ENCODE measurements around the gene ZNF532.
"Not testable (repeated sequence)": the region's sequence is repeated elsewhere in the genome, so short reads cannot be mapped to it uniquely, and the experiment has no call there.

The ZNF532 gene

GRCh38 chr18:58829263-58829662 lies 35.4 kb upstream of the ZNF532 start:
- no peak overlapping the region for H3K4me3 ChIP-seq (ENCODE audit: low read length in 2 of 2)
- H3K27ac ChIP-seq (ENCODE audit: low read length), result no peak overlapping the region
- H3K36me3 ChIP-seq (ENCODE audit: control insufficient read depth in 2 of 2, insufficient read depth in 2 of 2, low read length in 2 of 2), result no peaks in the 10 kb centered on the region
- no peaks in the 10 kb centered on the region for H3K9me3 ChIP-seq (ENCODE audit: control insufficient read depth in 2 of 2, low read length in 2 of 2)
- H3K27me3 ChIP-seq (ENCODE audit: control insufficient read depth in 1 of 2, insufficient read depth in 2 of 2, low read length in 2 of 2), result no peaks in the 10 kb centered on the region
- no peaks in the 10 kb centered on the region for H3K4me1 ChIP-seq (ENCODE audit: control insufficient read depth, insufficient read depth, low read length)
- H3K9ac ChIP-seq (ENCODE audit: low read length in 2 of 2), result no peak overlapping the region

DNA sequence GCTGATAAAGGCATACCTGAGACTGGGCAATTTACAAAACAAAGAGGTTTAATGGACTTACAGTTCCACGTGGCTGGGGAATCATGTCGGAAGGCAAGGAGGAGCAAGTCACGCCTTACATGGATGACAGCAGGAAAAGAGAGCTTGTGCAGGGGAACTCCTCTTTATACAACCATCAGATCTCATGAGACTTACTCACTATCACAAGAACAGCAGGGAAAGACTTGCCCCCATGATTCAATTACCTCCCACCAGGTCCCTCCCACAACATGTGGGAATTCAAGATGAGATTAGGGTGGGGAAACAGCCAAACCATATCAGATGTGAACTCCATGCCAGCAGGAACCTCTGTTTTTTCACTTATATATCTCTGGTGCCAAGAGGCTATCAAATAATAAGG lies 34.8 kb upstream of the ZNF532 start:
- H3K9me3 ChIP-seq (ENCODE audit: control insufficient read depth in 2 of 2, low read length in 2 of 2); H3K36me3 ChIP-seq (ENCODE audit: control insufficient read depth in 2 of 2, insufficient read depth in 2 of 2, low read length in 2 of 2); H3K9ac ChIP-seq (ENCODE audit: low read length in 2 of 2): not testable (repeated sequence)

DNA sequence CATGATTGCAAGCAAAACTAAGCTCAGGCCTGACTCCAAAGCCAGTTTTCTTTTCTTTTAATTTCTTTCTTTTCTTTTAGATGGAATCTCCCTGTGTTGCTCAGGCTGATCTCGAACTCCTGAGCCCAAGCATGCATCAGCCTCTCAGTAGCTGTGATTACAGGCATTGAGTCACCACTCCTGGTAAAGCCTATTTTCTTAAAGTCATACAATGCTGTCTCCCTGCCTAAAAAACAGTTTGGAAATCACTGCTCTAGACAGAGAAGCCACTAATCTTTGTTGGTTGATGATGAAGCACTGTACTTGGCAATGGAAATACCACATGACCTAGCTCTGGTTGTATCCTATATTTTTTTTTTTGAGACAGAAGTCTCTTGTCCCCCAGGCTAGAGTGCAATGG lies 33.1 kb upstream of the ZNF532 start:
- Histone ChIP-seq H3K36me3 (ENCODE audit: control insufficient read depth in 2 of 2, insufficient read depth in 2 of 2, low read length in 2 of 2) (no peaks in the 10 kb centered on the region), H3K9ac (ENCODE audit: low read length in 2 of 2) (no peak overlapping the region), H3K27ac (ENCODE audit: low read length) (no peak overlapping the region), H3K4me3 (ENCODE audit: low read length in 2 of 2) (no peak overlapping the region), H3K27me3 (ENCODE audit: control insufficient read depth in 1 of 2, insufficient read depth in 2 of 2, low read length in 2 of 2) (no peaks in the 10 kb centered on the region), H3K9me3 (ENCODE audit: control insufficient read depth in 2 of 2, low read length in 2 of 2) (no peaks in the 10 kb centered on the region), H3K4me1 (ENCODE audit: control insufficient read depth, insufficient read depth, low read length) (no peaks in the 10 kb centered on the region)

More for the DNA sequence above, 34.8 kb upstream of the ZNF532 start:
- H3K4me3 ChIP-seq (ENCODE audit: low read length in 2 of 2); H3K27me3 ChIP-seq (ENCODE audit: control insufficient read depth in 1 of 2, insufficient read depth in 2 of 2, low read length in 2 of 2); H3K4me1 ChIP-seq (ENCODE audit: control insufficient read depth, insufficient read depth, low read length); H3K27ac ChIP-seq (ENCODE audit: low read length): not testable (repeated sequence)

DNA sequence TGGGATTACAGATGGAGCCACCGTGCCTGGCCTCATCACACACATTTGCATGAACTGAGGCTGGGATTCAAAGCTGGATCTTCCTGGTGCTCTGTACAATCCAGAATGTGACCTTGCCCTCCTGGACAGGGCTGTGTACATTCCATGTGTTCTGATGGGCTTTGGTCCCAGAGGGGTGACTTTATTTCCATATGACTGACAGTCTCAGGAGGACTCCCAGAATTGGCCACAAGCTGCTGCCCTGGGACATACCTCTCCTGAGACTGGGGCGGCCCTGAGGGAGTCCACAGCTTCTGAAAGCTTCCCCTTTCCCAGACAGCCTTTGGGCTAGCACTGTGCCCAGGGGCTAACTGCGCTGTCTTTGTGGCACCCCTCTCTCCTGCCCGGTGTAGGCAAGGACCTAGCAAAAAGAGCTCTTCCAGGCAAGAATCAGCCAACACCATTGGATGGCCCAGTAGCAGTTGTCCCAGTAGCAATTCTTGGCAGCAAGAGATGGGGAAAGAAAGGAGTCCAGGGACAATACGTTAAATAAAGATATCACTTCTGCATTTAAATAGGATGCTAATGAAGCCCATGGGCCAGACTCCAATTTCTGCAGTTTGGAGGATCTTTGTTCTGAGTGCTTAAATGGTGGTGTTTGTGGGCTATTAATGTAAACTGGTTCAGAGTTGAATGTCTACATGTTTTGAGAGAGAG lies 26.4 kb upstream of the ZNF532 start:
- no peaks in the 10 kb centered on the region for H3K4me1 ChIP-seq (ENCODE audit: control insufficient read depth, insufficient read depth, low read length)
- H3K27ac ChIP-seq (ENCODE audit: low read length), result no peak overlapping the region

DNA sequence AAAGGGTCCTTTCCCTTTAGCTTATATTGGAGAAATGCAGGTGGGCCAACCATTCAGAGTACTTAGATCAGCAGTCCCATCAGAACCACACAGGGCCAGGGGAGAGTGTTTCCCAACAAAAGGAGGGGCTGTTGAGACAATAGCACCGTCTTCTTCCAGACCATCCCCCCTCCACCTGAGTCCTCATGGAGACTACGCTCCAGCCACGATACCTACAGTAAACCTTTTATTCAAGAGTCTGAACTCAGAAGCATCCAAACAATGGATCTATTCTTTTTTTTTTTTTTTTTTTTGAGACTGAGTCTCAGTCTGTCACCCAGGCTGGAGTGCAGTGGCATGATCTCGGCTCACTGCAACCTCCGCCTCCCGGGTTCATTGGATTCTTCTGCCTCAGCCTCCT lies 25.7 kb upstream of the ZNF532 start:
- Histone ChIP-seq H3K9me3 (ENCODE audit: control insufficient read depth in 2 of 2, low read length in 2 of 2) (no peaks in the 10 kb centered on the region), H3K27me3 (ENCODE audit: control insufficient read depth in 1 of 2, insufficient read depth in 2 of 2, low read length in 2 of 2) (no peaks in the 10 kb centered on the region), H3K4me1 (ENCODE audit: control insufficient read depth, insufficient read depth, low read length) (no peaks in the 10 kb centered on the region), H3K9ac (ENCODE audit: low read length in 2 of 2) (no peak overlapping the region), H3K4me3 (ENCODE audit: low read length in 2 of 2) (no peak overlapping the region), H3K36me3 (ENCODE audit: control insufficient read depth in 2 of 2, insufficient read depth in 2 of 2, low read length in 2 of 2) (no peaks in the 10 kb centered on the region), H3K27ac (ENCODE audit: low read length) (no peak overlapping the region)

More for the DNA sequence above, 26.4 kb upstream of the ZNF532 start:
- Histone ChIP-seq H3K27me3 (ENCODE audit: control insufficient read depth in 1 of 2, insufficient read depth in 2 of 2, low read length in 2 of 2) (no peaks in the 10 kb centered on the region), H3K4me3 (ENCODE audit: low read length in 2 of 2) (no peak overlapping the region), H3K36me3 (ENCODE audit: control insufficient read depth in 2 of 2, insufficient read depth in 2 of 2, low read length in 2 of 2) (no peaks in the 10 kb centered on the region), H3K9me3 (ENCODE audit: control insufficient read depth in 2 of 2, low read length in 2 of 2) (no peaks in the 10 kb centered on the region), H3K9ac (ENCODE audit: low read length in 2 of 2) (no peak overlapping the region)

DNA sequence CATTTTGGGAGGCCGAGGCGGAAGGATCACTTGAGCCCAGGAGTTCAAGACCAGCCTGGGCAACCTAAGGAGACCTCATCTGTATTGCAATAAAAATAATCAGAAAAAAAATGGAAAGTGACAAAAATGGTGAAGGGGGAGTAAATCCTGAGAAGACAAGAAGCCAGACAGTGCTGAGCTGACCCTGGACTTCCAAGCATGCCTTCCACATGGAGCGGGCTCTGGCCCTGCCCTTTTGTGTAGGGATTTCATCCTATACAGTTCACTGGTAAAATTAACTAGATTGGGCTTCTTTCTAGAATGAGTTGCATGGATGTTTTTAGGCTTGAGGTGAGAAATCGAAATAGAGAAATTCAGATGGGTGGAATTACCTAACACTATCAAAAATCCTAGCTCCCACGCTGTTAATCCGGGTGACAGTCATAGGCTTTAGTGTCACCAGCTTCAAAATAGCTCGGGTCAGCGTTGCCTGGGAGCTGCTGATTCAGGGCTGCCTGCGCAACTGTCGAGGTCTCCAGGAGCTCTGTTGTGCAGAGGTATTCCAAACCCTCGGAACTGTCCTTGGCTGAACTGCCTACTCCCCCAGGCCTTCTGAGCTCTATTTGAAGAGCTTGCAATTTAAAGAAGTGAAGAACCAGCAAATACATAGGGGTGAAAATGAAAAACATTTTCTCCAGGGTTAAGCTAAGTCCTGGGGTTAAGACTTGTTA lies 21.5 kb upstream of the ZNF532 start:
- H3K27ac ChIP-seq (ENCODE audit: low read length), result no peak overlapping the region

GRCh38 chr18:58843688-58844035 lies 21.0 kb upstream of the ZNF532 start:
- H3K36me3 ChIP-seq (ENCODE audit: control insufficient read depth in 2 of 2, insufficient read depth in 2 of 2, low read length in 2 of 2), result no peaks in the 10 kb centered on the region
- H3K27me3 ChIP-seq (ENCODE audit: control insufficient read depth in 1 of 2, insufficient read depth in 2 of 2, low read length in 2 of 2), result peaks cover 0 to 3% of the 10 kb centered on the region in 2 donors
- no peak overlapping the region for H3K4me3 ChIP-seq (ENCODE audit: low read length in 2 of 2)
- H3K9ac ChIP-seq (ENCODE audit: low read length in 2 of 2), result no peak overlapping the region
- H3K27ac ChIP-seq (ENCODE audit: low read length), result no peak overlapping the region
- peaks cover 3% of the 10 kb centered on the region for H3K4me1 ChIP-seq (ENCODE audit: control insufficient read depth, insufficient read depth, low read length)
- no peaks in the 10 kb centered on the region for H3K9me3 ChIP-seq (ENCODE audit: control insufficient read depth in 2 of 2, low read length in 2 of 2)

More for the DNA sequence above, 21.5 kb upstream of the ZNF532 start:
- Histone ChIP-seq H3K4me3 (ENCODE audit: low read length in 2 of 2) (no peak overlapping the region), H3K9me3 (ENCODE audit: control insufficient read depth in 2 of 2, low read length in 2 of 2) (no peaks in the 10 kb centered on the region), H3K4me1 (ENCODE audit: control insufficient read depth, insufficient read depth, low read length) (peaks cover 3% of the 10 kb centered on the region), H3K9ac (ENCODE audit: low read length in 2 of 2) (no peak overlapping the region), H3K27me3 (ENCODE audit: control insufficient read depth in 1 of 2, insufficient read depth in 2 of 2, low read length in 2 of 2) (peaks cover 0 to 3% of the 10 kb centered on the region in 2 donors), H3K36me3 (ENCODE audit: control insufficient read depth in 2 of 2, insufficient read depth in 2 of 2, low read length in 2 of 2) (no peaks in the 10 kb centered on the region)

GRCh38 chr18:58844871-58845270 lies 19.8 kb upstream of the ZNF532 start:
- no peak overlapping the region for H3K4me3 ChIP-seq (ENCODE audit: low read length in 2 of 2)
- no peak overlapping the region for H3K27ac ChIP-seq (ENCODE audit: low read length)

DNA sequence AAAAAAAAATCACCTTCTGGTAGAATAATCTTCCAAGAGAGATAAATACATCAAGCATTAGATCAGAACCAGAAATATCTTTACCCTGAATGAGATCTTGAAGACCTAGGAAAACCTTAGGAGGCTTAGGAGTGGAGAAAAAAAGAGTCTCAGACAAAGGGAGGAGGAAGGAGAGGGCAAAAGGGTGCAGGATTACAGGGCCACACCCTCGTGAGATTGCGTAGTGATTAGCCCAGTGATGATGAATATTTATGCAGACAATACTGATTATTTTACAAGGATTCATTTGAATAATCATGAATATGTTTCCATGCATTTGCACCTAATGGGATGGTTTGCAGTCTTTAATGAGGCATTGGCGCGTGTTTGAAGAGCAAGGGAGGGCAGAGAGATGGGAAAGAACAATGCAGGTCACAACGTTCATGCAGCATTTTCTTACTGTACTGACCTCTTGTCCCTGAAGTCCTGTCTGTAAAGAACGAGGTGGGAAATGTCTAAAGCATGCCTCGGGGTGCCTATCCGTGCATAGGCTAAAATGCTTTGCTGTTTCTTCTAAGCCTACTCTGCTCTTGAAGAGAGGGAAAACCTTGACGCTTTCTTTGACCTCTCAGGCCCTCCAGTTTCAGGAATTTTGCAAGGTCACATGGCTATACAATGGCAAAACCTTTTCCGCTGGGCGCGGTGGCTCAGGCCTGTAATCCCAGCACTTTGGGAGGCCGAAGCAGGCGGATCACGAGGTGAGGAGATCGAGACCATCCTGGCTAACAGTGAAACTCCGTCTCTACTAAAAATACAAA lies 18.6 kb upstream of the ZNF532 start:
- Histone ChIP-seq H3K9me3 (ENCODE audit: control insufficient read depth in 2 of 2, low read length in 2 of 2) (no peaks in the 10 kb centered on the region), H3K27me3 (ENCODE audit: control insufficient read depth in 1 of 2, insufficient read depth in 2 of 2, low read length in 2 of 2) (peaks cover 0 to 3% of the 10 kb centered on the region in 2 donors), H3K36me3 (ENCODE audit: control insufficient read depth in 2 of 2, insufficient read depth in 2 of 2, low read length in 2 of 2) (no peaks in the 10 kb centered on the region), H3K9ac (ENCODE audit: low read length in 2 of 2) (no peak overlapping the region), H3K4me3 (ENCODE audit: low read length in 2 of 2) (no peak overlapping the region), H3K27ac (ENCODE audit: low read length) (no peak overlapping the region), H3K4me1 (ENCODE audit: control insufficient read depth, insufficient read depth, low read length) (peaks cover 4% of the 10 kb centered on the region)

More at GRCh38 chr18:58844871-58845270, 19.8 kb upstream of the ZNF532 start:
- H3K9me3 ChIP-seq (ENCODE audit: control insufficient read depth in 2 of 2, low read length in 2 of 2), result no peaks in the 10 kb centered on the region
- peaks cover 0 to 3% of the 10 kb centered on the region in 2 donors for H3K27me3 ChIP-seq (ENCODE audit: control insufficient read depth in 1 of 2, insufficient read depth in 2 of 2, low read length in 2 of 2)
- peaks cover 3% of the 10 kb centered on the region for H3K4me1 ChIP-seq (ENCODE audit: control insufficient read depth, insufficient read depth, low read length)
- no peaks in the 10 kb centered on the region for H3K36me3 ChIP-seq (ENCODE audit: control insufficient read depth in 2 of 2, insufficient read depth in 2 of 2, low read length in 2 of 2)
- no peak overlapping the region for H3K9ac ChIP-seq (ENCODE audit: low read length in 2 of 2)

- Histone ChIP-seq H3K9me3 (ENCODE audit: control insufficient read depth in 2 of 2, low read length in 2 of 2) (no peaks in the 10 kb centered on the region), H3K9ac (ENCODE audit: low read length in 2 of 2) (no peak overlapping the region), H3K4me1 (ENCODE audit: control insufficient read depth, insufficient read depth, low read length) (peaks cover 7% of the 10 kb centered on the region), H3K4me3 (ENCODE audit: low read length in 2 of 2) (peak overlapping the region in 1 of 2 donors; percentile 40), H3K27me3 (ENCODE audit: control insufficient read depth in 1 of 2, insufficient read depth in 2 of 2, low read length in 2 of 2) (peaks cover 0 to 3% of the 10 kb centered on the region in 2 donors), H3K36me3 (ENCODE audit: control insufficient read depth in 2 of 2, insufficient read depth in 2 of 2, low read length in 2 of 2) (no peaks in the 10 kb centered on the region), H3K27ac (ENCODE audit: low read length) (no peak overlapping the region)
Observed at GRCh38 chr18:58847383-58848071, 17.1 kb upstream of the ZNF532 start.
